Measurements from ENCODE around the gene WNK2. TPM values are rescaled to one million over a fixed set of nuclear protein-coding genes. Genes with fewer than 3 reads are reported as not detected.

WNK2 gene
- total RNA-seq, 1 experiment from 2014 or later: 69.4 TPM

GRCh38 chr9:93193388-93194220 lies 9.7 kb downstream of the WNK2 start:
- Mint-ChIP-seq H3K4me1 (peaks cover 40 to 42% of the 10 kb centered on the region in 2 experiments), H3K9me3 (peaks cover 0 to 2% of the 10 kb centered on the region in 2 experiments; a peak in 1 of 5 replicates), H3K27ac (peak overlapping the region; percentile 29 to 61 (median 40); a peak in 4 of 7 replicates), H3K27me3 (ENCODE audit: low read depth) (no peaks in the 10 kb centered on the region; the same call in 1 of the 2 replicates), H3K4me3 (peak overlapping the region in 1 of 2 experiments; percentile 29; a peak in 1 of 5 replicates), H3K36me3 (ENCODE audit: insufficient read depth in 1 of 3, low read depth in 3 of 3) (peaks cover 2 to 11% (median 9%) of the 10 kb centered on the region in 3 experiments; a peak in 4 of 7 replicates)
- Histone ChIP-seq H2AFZ (ENCODE audit: low read length) (no peak overlapping the region), H2BK15ac (ENCODE audit: low read depth, low read length) (no peak overlapping the region), H3K4ac (ENCODE audit: low read depth, low read length) (no peak overlapping the region), H4K5ac (ENCODE audit: insufficient read length, low read depth, low read length) (no peak overlapping the region), H2BK120ac (ENCODE audit: low read depth, low read length, poor library complexity, severe bottlenecking) (no peak overlapping the region), H3K23ac (ENCODE audit: insufficient read length, low read depth, low read length) (no peak overlapping the region), H2BK20ac (ENCODE audit: low read depth, low read length, poor library complexity, severe bottlenecking) (no peak overlapping the region), H3K14ac (ENCODE audit: insufficient read depth, low read length) (0 out of 2 replicates have a peak overlapping the region, but pooled peaks have one; percentile 8), H2AK5ac (ENCODE audit: insufficient read length, low read length) (no peak overlapping the region), H3K27me3 (ENCODE audit: insufficient read depth, low read length) (no peaks in the 10 kb centered on the region), H2BK5ac (ENCODE audit: insufficient read length, low read length) (no peak overlapping the region), H4K8ac (replicated peaks; ENCODE audit: insufficient read length, low read depth, low read length) (no peak overlapping the region), H3K9ac (ENCODE audit: extremely low read depth, insufficient read length, low read length) (no peak overlapping the region), H3K4me2 (ENCODE audit: insufficient read depth, insufficient read length, low read length) (no peak overlapping the region), H4K20me1 (ENCODE audit: control insufficient read depth, insufficient read depth, insufficient read length) (peaks cover 8% of the 10 kb centered on the region), H3K79me2 (ENCODE audit: insufficient read depth, low read length) (no peaks in the 10 kb centered on the region; the same call in 1 of the 2 replicates), H3T11ph (ENCODE audit: low read length) (no peak overlapping the region), H3K18ac (ENCODE audit: insufficient read length, low read depth, low read length) (no peak overlapping the region), H3K27ac (ENCODE audit: insufficient read length, low read depth, low read length) (no peak overlapping the region), H3K79me1 (ENCODE audit: insufficient read depth, low read depth, low read length, poor library complexity, severe bottlenecking) (peaks cover 3% of the 10 kb centered on the region), H3K4me1 (ENCODE audit: insufficient read depth, low read length) (peaks cover 3% of the 10 kb centered on the region; the same call in 1 of the 2 replicates), H3K9me3 (ENCODE audit: control insufficient read depth, low read depth, low read length) (no peaks in the 10 kb centered on the region), H2BK12ac (ENCODE audit: insufficient read length, low read depth, low read length) (no peak overlapping the region), H3K23me2 (ENCODE audit: insufficient read length, low read depth, low read length, poor library complexity, severe bottlenecking) (no peaks in the 10 kb centered on the region), H3K56ac (ENCODE audit: insufficient read length, low read depth, low read length) (no peak overlapping the region), H4K91ac (ENCODE audit: insufficient read length, low read depth, low read length) (no peak overlapping the region)
- 0 out of 3 replicates have a peak, but pooled peaks have one; percentile 12 for TF ChIP-seq CTCF (conservative IDR thresholded peaks at IDR 0.05)
- WGBS (ENCODE audit: extremely low coverage, insufficient read length, low lambda C conversion rate): no CpG with 5 or more reads among the region's 12 CpGs
- no peak for DNase-seq

Data from H9 (cell line).